Measurements from ENCODE around the gene INPP5K. TPM values are rescaled to one million over a fixed set of nuclear protein-coding genes. Genes with fewer than 3 reads are reported as not detected.

The INPP5K gene
- polyA plus RNA-seq, 1 experiment, result 25.9 TPM

- TF ChIP-seq, protein P1, sequence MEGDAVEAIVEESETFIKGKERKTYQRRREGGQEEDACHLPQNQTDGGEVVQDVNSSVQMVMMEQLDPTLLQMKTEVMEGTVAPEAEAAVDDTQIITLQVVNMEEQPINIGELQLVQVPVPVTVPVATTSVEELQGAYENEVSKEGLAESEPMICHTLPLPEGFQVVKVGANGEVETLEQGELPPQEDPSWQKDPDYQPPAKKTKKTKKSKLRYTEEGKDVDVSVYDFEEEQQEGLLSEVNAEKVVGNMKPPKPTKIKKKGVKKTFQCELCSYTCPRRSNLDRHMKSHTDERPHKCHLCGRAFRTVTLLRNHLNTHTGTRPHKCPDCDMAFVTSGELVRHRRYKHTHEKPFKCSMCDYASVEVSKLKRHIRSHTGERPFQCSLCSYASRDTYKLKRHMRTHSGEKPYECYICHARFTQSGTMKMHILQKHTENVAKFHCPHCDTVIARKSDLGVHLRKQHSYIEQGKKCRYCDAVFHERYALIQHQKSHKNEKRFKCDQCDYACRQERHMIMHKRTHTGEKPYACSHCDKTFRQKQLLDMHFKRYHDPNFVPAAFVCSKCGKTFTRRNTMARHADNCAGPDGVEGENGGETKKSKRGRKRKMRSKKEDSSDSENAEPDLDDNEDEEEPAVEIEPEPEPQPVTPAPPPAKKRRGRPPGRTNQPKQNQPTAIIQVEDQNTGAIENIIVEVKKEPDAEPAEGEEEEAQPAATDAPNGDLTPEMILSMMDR (IDR thresholded peaks at IDR 0.05; ENCODE audit: low read depth, low read length), result peak; percentile 38
- Histone ChIP-seq H3K27me3 (ENCODE audit: control insufficient read depth, insufficient read depth, low read length) (no peaks in the 10 kb centered on the region), H3K4me3 (ENCODE audit: low read depth, low read length) (peak overlapping the region; percentile 80), H3K27ac (ENCODE audit: low read depth, low read length) (no peak overlapping the region), H3K9me3 (ENCODE audit: control insufficient read depth, insufficient read depth, low read length) (no peaks in the 10 kb centered on the region)
- POLR2A ChIA-PET, result interaction anchor here (1.1 kb wide), 1 partner anchor 9 kb away, joined by 3 read pairs; no protein-coding TSS in a partner anchor
- CTCF ChIA-PET, result interaction anchor here (0.6 to 1.9 kb wide), 3 partner anchors 12 to 25 kb away, joined by 3 to 11 read pairs (median 3); no protein-coding TSS in a partner anchor
- no peak for DNase-seq (ENCODE audit: low read depth, low spot score)
Observed at GRCh38 chr17:1561420-1562175, 45.2 kb upstream of the INPP5K start.

DNA sequence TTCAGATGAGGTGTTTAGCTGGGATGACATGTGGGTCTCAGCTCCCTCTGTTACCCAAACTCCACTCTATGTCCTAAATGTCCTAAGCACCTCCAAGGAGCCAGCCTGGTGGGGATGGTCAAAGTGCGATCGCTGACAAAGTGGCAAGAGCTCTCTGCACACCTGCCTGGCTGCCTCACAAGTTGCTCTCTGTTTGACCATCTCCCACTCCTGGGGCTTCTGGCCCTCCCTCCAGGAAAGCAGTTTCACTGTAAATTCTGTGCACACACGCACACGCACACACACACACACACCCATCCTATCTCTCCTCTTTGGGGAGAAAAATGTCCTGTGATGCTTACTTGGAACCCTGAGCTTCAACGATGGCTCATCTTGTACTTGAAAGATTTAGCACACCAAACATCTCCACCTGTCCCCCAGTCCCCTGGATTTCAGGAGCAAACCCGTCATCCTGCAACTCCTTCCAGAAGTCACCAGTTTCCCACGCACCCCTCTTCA lies 44.5 kb upstream of the INPP5K start:
- Histone ChIP-seq H3K4me3 (ENCODE audit: low read depth, low read length) (peak overlapping the region; percentile 80), H3K9me3 (ENCODE audit: control insufficient read depth, insufficient read depth, low read length) (no peaks in the 10 kb centered on the region), H3K27me3 (ENCODE audit: control insufficient read depth, insufficient read depth, low read length) (no peaks in the 10 kb centered on the region), H3K27ac (ENCODE audit: low read depth, low read length) (no peak overlapping the region)
- TF ChIP-seq, protein P1 (IDR thresholded peaks at IDR 0.05; ENCODE audit: low read depth, low read length), result no peak
- ChIA-PET POLR2A (interaction anchor here (1.1 kb wide), 1 partner anchor 8 kb away, joined by 3 read pairs; no protein-coding TSS in a partner anchor), CTCF (interaction anchor here (1.2 to 1.9 kb wide), 2 partner anchors 13 to 24 kb away, joined by 3 to 11 read pairs; no protein-coding TSS in a partner anchor)
- no peak for DNase-seq (ENCODE audit: low read depth, low spot score)

DNA sequence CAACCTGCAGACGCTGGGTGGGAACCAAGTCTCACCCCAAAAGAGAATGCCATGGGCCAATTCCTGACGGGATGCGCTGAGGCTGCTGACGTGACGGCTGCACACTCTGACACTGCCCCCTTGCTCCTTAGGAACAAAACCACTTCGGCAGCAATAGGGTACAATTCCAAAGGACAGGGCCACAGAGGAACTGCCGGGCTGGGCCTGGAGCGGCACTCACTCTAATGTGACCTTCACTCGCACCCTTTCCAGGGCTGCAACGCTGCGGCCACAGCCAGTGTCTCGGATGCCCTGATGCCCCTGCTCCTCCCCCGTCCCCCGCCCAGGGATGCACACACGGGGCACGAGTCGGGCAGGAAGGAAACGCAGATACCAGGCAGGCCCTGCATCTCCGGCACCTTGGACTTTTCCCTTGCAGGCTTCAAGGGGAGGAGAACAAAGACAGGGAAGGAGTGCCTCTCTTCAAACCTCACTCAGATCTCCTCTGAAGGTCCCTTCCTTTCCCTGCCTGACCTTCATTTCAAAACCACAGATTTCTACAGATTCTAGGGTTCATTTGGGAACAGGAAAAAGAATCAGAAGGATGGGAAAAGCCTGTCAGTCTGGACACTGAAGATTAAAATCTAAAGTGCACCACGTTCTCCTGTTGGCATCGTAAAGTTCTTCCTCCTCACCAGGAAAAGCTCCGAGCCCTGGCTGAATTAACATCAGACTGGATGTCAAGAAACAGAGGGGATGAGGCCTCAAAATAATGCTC lies 43.9 kb upstream of the INPP5K start:
- ChIA-PET CTCF (interaction anchor here (1.2 to 1.9 kb wide), 3 partner anchors 14 to 70 kb away, joined by 3 to 11 read pairs (median 4); no protein-coding TSS in a partner anchor), POLR2A (interaction anchor here (1.1 kb wide), 1 partner anchor 8 kb away, joined by 3 read pairs; no protein-coding TSS in a partner anchor)
- Histone ChIP-seq H3K9me3 (ENCODE audit: control insufficient read depth, insufficient read depth, low read length) (no peaks in the 10 kb centered on the region), H3K27ac (ENCODE audit: low read depth, low read length) (no peak overlapping the region), H3K27me3 (ENCODE audit: control insufficient read depth, insufficient read depth, low read length) (no peaks in the 10 kb centered on the region), H3K4me3 (ENCODE audit: low read depth, low read length) (no peak overlapping the region)
- no peak for DNase-seq (ENCODE audit: low read depth, low spot score)
- TF ChIP-seq, protein P1 (IDR thresholded peaks at IDR 0.05; ENCODE audit: low read depth, low read length), result no peak

- ChIA-PET CTCF (interaction anchor here (1.4 kb wide), 1 partner anchor 71 kb away, joined by 4 read pairs; no protein-coding TSS in a partner anchor), POLR2A (no interaction called here)
- TF ChIP-seq, protein P1 (IDR thresholded peaks at IDR 0.05; ENCODE audit: low read depth, low read length), result no peak
- Histone ChIP-seq H3K27me3 (ENCODE audit: control insufficient read depth, insufficient read depth, low read length) (no peaks in the 10 kb centered on the region), H3K4me3 (ENCODE audit: low read depth, low read length) (no peak overlapping the region), H3K27ac (ENCODE audit: low read depth, low read length) (no peak overlapping the region), H3K9me3 (ENCODE audit: control insufficient read depth, insufficient read depth, low read length) (no peaks in the 10 kb centered on the region)
- no peak for DNase-seq (ENCODE audit: low read depth, low spot score)
Observed at GRCh38 chr17:1559047-1560043, 42.9 kb upstream of the INPP5K start.

Data from AG04450 (cell line).